ENCODE results near the gene ATP11B. TPM values are rescaled to one million over a fixed set of nuclear protein-coding genes. Genes with fewer than 3 reads are reported as not detected.
A peak's percentile ranks its signal among the peaks of the same experiment; 100 is the strongest.

Gene ATP11B
- total RNA-seq, 1 donor from 2014 or later: 22.7 TPM

DNA sequence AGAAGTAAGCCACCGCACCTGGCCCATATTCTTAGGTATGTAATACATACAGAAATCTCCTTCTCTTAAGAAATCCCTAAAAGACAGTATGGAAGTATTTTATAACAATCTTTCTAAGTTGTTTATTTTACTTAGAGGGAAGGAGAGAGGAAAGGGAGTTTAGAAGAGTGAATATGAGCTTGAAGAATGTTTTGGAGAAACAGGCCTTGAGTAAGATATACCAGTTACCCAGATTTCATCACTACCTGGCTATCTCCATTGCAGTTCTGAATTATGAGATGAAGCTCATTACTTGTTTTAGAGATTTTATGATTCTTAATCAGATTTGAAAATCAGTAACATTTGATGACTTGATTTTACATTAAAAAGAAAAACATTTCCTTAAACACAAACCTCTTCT lies 115.2 kb downstream of the ATP11B start:
- no peak for DNase-seq (ENCODE audit: low read depth)
- TF ChIP-seq CTCF (conservative IDR thresholded peaks at IDR 0.05; ENCODE audit: low read depth, low read length): no peak
- no peak overlapping the region for H3K4me3 ChIP-seq (ENCODE audit: low read depth, low read length)

DNA sequence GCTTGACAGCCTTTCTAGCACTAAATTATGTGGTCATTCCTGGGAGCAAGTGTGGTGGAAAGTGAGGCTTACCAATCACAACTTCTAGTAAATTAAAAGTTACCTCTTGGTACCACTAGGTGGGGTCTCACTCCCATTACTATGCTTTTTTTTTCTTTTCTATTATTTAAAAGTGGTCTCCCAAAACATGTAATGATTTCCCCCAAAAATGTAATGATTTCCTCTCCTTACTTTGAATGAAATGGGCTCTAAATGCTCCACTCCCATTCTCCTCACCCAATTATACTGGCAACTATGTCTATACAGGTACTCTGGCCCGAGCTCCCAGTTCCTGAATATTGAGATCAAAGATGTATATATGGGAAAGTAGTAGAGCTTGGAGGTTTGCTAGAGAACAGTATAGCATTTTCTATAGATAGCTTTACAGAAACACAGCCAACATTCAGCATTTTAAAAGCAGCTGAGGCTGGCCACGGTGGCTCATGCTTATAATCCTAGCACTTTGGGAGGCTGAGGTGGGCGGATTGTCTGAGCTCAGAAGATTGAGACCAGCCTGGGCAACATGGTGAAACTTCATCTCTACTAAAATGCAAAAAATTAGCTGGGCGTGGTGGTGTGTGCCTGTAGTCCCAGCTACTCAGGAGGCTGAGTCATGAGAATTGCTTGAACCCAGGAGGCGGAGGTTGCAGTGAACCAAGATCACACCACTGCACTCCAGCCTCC lies 116.2 kb downstream of the ATP11B start:
- no peak overlapping the region for H3K4me3 ChIP-seq (ENCODE audit: low read depth, low read length)
- peak; percentile 61 for TF ChIP-seq CTCF (conservative IDR thresholded peaks at IDR 0.05; ENCODE audit: low read depth, low read length)
- peak; percentile 41 for DNase-seq (ENCODE audit: low read depth)

GRCh38 chr3:182910936-182911781 lies 117.9 kb downstream of the ATP11B start:
- no peak overlapping the region for H3K4me3 ChIP-seq (ENCODE audit: low read depth, low read length)
- DNase-seq (ENCODE audit: low read depth): no peak
- no peak for TF ChIP-seq CTCF (conservative IDR thresholded peaks at IDR 0.05; ENCODE audit: low read depth, low read length)

- TF ChIP-seq CTCF (conservative IDR thresholded peaks at IDR 0.05; ENCODE audit: low read depth, low read length): no peak
- no peak overlapping the region for H3K4me3 ChIP-seq (ENCODE audit: low read depth, low read length)
- DNase-seq (ENCODE audit: low read depth): no peak
Measured at GRCh38 chr3:182911782-182912111, 118.4 kb downstream of the ATP11B start.

DNA sequence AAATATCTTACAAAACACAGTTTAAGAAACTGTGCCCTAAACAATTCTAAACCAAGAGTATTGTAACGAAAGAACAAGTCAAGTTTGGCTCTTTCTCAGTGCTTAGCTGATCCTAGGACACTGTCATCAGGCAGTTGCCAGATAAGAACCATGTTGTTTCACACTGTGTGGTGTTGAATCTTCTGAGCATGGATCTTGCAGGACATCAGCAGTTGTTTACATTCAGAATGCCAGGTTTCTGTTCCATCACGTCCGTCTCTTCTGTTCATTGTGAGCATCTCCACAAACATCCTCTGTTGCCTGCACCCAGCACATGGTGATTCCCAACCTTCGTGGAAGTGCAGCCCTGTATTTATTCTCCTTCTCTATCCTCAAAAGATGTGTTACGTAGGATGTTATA lies 119.2 kb downstream of the ATP11B start:
- TF ChIP-seq CTCF (conservative IDR thresholded peaks at IDR 0.05; ENCODE audit: low read depth, low read length): no peak
- no peak overlapping the region for H3K4me3 ChIP-seq (ENCODE audit: low read depth, low read length)
- DNase-seq (ENCODE audit: low read depth): no peak

GRCh38 chr3:182913889-182914288 lies 120.6 kb downstream of the ATP11B start:
- no peak for DNase-seq (ENCODE audit: low read depth)
- no peak overlapping the region for H3K4me3 ChIP-seq (ENCODE audit: low read depth, low read length)
- no peak for TF ChIP-seq CTCF (conservative IDR thresholded peaks at IDR 0.05; ENCODE audit: low read depth, low read length)

All from epithelial cell of proximal tubule (primary cell).